ENCODE results near the gene KCNIP2.

GRCh38 chr10:101833466-101833865 lies 10.1 kb downstream of the KCNIP2 start:
- TF ChIP-seq CTCF (IDR thresholded peaks at IDR 0.05) = no peak
- no peak for TF ChIP-seq POLR2A (IDR thresholded peaks at IDR 0.05; ENCODE audit: low read depth)

All from esophagus muscularis mucosa (tissue), 3 donors.